HG03571 (cell line): ENCODE data around the gene CHRM4.
"Not testable (repeated sequence)": the region's sequence is repeated elsewhere in the genome, so short reads cannot be mapped to it uniquely, and the experiment has no call there.

ENCODE experiments used
- ATAC-seq: cut with Tn5 transposase; IDR thresholded peaks from one replicate; pipeline ENCODE4 v1.9.1; 2021; ENCODE audit not compliant: unreplicated experiment

CHRM4 gene

GRCh38 chr11:46382646-46383403 lies 8.8 kb downstream of the CHRM4 start:
- ATAC-seq, result no peak

- no peak for ATAC-seq
Observed at GRCh38 chr11:46381819-46382645, 9.5 kb downstream of the CHRM4 start.

- ATAC-seq, result no peak
Observed at GRCh38 chr11:46381048-46381818, 10.3 kb downstream of the CHRM4 start, which contains the start of gene MDK. TSS of gene MDK (plus strand) at chr11:46381669. CDS start at chr11:46382058, 389 bp downstream.

- ATAC-seq, result no peak
Observed at GRCh38 chr11:46380340-46381047, 11.1 kb downstream of the CHRM4 start.

- not testable (repeated sequence) for ATAC-seq
Observed at GRCh38 chr11:46379482-46380293, 11.9 kb downstream of the CHRM4 start.

- ATAC-seq, result no peak
Observed at GRCh38 chr11:46378811-46379481, 12.6 kb downstream of the CHRM4 start.

GRCh38 chr11:46378296-46378695 lies 13.3 kb downstream of the CHRM4 start:
- no peak for ATAC-seq

GRCh38 chr11:46377831-46378230 lies 13.7 kb downstream of the CHRM4 start:
- no peak for ATAC-seq

GRCh38 chr11:46377290-46377689 lies 14.3 kb downstream of the CHRM4 start:
- no peak for ATAC-seq

GRCh38 chr11:46376258-46377050 lies 15.1 kb downstream of the CHRM4 start:
- no peak for ATAC-seq

- ATAC-seq, result no peak
Observed at GRCh38 chr11:46375392-46376101, 16.0 kb downstream of the CHRM4 start.

GRCh38 chr11:46374815-46375214 lies 16.8 kb downstream of the CHRM4 start:
- ATAC-seq, result no peak

GRCh38 chr11:46373787-46374740 lies 17.5 kb downstream of the CHRM4 start:
- ATAC-seq, result no peak

GRCh38 chr11:46372501-46372900 lies 19.1 kb downstream of the CHRM4 start:
- not testable (repeated sequence) for ATAC-seq

- no peak for ATAC-seq
Observed at GRCh38 chr11:46372086-46372485, 19.5 kb downstream of the CHRM4 start.

- ATAC-seq, result not testable (repeated sequence)
Observed at GRCh38 chr11:46371262-46371661, 20.3 kb downstream of the CHRM4 start.

- ATAC-seq, result no peak
Observed at GRCh38 chr11:46370253-46370652, 21.3 kb downstream of the CHRM4 start.
